DOHH2 (cell line): ENCODE measurements around the gene KRTAP10-6.

Source experiments
- EZH2phosphoT487 ChIP-seq: fragments of 200-600 bp; sonication (generic); IDR thresholded peaks from 2 replicates; pipeline ENCODE4 v1.6.1; 2017; ENCODE audit warnings: borderline replicate concordance, mild to moderate bottlenecking, antibody characterized with exemption, low read length, moderate library complexity, mixed read lengths
- TF ChIP-seq, protein P1 (sequence below): fragments of 200-600 bp; sonication (generic); IDR thresholded peaks from one replicate; pipeline ENCODE4 v1.5.1; 2014; ENCODE audit warnings: antibody characterized with exemption, mild to moderate bottlenecking, low read depth, low read length; ENCODE audit not compliant: poor library complexity, severe bottlenecking

DNA sequence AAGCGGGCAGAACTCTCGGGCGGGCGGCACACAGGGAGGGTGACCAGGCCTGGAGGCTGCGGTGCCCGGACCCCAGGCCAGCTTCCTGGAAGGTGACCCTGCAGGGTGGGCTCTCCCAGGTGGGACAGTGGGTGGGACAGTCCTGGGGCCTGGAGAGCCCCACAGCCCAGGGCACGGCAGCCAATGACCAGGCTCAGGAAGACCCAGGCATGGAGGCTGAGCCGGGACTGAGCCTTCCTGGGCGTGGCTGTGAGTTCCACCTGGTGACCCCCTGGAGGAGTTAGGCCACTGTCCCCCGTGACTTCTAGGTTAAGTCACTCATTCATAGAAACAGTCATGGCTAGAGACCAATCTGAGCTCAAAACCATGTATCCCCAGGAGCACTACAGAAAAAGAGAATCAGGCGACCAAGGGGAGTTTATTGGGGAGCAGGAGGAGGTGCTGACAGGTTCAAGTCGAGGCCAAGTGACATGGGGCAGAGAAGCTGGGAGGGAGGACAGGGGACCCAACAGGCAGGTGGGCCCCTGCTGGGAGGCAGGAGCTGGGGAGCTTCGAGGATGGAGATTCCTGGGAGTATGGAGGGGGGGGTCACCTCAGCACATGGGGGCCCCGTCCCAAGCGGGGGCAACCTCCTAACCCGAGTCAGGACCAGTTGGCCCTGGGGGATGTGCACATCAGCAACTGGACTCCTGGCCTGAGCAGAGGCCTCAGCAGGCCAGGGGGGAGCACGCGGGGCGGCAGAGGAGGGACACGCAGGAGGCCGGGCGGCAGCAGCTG lies 13.1 kb downstream of the KRTAP10-6 start:
- TF ChIP-seq, protein P1, sequence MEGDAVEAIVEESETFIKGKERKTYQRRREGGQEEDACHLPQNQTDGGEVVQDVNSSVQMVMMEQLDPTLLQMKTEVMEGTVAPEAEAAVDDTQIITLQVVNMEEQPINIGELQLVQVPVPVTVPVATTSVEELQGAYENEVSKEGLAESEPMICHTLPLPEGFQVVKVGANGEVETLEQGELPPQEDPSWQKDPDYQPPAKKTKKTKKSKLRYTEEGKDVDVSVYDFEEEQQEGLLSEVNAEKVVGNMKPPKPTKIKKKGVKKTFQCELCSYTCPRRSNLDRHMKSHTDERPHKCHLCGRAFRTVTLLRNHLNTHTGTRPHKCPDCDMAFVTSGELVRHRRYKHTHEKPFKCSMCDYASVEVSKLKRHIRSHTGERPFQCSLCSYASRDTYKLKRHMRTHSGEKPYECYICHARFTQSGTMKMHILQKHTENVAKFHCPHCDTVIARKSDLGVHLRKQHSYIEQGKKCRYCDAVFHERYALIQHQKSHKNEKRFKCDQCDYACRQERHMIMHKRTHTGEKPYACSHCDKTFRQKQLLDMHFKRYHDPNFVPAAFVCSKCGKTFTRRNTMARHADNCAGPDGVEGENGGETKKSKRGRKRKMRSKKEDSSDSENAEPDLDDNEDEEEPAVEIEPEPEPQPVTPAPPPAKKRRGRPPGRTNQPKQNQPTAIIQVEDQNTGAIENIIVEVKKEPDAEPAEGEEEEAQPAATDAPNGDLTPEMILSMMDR: no peak
- no peak for TF ChIP-seq EZH2phosphoT487
